ENCODE measurements around the gene KBTBD3.
"Not testable (repeated sequence)": the region's sequence is repeated elsewhere in the genome, so short reads cannot be mapped to it uniquely, and the experiment has no call there.

The KBTBD3 gene

DNA sequence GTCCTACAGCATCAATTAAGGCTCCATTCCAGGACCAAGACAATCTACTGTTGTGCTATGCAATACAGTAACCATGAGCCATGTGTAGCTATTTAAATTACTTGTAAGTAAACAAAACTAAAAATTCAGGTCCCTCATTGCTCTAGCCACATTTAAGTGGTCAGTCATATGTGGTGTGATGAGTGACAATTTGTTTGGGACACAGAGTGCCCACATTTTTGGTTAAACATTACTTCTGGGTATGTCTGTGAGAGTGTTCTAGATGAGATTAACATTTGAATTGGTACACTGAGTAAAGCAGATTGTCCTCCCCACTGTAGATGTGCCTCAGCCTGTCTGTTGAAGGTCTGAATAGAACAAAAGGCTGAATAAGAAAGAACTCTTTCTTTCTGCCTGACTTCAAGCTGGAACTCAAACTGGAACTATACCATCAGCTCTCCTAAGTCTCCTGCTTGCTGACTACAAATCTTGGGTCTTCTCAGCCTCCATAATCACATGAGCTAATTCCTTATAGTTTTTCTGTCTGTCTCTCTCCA, 15.8 kb downstream of the KBTBD3 start:
- DNase-seq, result no peak

DNA sequence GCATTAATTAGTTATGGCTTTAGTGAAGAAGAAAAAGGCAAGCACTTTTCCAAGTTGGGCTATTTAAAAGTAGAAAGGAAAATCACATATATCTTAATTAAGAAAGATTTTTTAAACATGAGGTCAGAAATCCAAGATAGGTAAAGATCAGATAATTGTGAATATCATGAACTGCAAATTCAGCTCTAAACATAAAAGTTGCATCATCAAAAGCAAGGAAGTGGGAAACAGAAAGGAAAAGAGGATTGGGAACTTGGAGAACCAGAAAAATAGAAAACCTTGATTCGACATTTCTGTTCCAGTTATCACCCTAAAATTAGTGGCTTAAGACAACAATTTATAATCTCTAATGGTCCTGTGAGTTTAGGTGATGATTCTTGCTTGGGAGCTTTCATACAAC, 17.5 kb downstream of the KBTBD3 start:
- no peak for DNase-seq

DNA sequence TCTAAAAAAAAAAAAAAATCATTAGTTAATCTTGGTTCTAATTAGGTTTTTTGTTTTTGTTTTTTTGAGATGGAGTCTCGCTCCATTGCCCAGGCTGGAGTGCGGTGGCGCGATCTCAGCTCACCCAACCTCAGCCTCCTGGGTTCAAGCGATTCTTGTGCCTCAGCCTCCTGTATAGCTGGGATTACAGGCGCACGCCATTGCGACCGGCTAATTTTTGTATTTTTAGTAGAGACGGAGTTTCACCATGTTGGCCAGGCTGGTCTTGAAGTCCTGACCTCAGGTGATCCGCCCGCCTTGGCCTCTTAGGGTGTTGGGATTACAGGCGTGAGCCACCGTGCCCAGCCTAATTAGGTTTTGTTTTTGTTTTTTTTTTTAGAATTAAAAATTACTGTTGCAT, 18.8 kb downstream of the KBTBD3 start:
- DNase-seq, result not testable (repeated sequence)

DNA sequence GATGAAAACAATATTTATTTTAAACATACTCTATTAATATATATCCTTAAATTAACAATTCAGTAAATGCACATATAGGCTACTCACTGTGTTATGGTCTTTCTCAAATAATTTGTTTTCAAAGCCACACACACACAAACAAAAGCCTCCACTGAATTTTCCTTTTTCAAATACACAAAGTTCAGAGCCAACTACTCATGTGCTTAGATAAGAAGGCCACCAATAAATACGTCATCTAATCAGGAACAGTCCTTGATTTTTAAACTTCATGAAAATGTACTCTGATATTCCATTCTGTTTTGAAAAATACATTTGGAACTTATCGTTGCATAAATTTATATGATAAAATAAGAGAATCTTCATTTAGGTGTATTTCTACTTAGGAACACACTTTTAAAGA, 26.0 kb downstream of the KBTBD3 start:
- DNase-seq, result no peak

DNA sequence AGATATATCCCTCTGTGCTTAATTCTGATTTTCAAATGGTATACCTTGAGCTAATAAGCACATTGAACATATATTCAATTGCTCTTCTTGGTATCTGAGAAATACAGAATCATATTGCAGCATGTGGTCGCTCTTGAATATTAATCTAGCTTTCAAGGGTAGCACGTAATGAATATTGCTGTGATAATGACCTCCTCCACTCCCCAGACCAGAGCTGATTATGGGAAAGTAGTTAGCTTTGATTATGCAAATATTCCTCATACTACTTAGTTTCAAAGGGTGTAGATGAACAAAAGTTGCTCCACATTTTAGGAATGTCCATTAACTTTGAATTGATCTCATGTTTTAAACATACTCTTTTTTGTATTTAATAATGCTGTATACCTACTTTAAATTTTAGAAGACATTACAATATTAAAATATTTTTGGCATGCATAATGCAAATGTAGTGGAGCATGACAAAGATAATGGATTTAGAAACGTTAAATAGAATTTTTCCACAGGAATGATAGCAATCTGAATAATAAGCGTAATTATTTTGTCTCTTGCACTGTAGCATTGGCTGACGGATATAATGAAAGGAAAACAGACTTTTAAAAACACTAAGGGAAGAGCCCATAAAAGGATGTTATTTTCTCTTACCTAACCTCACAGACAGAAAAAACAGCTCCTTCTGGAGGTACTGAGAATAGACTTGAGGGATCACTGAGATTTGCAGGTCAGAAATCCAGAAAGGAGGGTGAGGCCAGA, 27.2 kb downstream of the KBTBD3 start:
- DNase-seq, result no peak

DNA sequence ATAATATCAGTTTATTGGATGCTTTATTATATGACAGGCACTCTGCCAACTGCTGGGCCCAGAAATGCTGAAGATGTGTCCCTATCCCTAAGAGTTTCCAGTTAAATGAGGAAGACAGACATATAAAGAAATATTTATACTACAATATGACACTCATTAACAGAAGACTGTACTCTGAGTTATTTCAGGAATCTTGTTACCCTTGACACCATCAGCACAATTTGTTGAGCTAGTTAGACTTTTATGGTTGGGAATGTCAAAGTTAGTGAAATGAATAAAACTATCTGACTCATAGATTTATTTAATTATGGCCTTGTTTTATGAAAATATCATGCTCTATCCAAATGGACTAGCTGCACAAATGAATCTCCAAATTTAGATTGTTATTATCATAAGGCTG, 29.5 kb downstream of the KBTBD3 start:
- no peak for DNase-seq

DNA sequence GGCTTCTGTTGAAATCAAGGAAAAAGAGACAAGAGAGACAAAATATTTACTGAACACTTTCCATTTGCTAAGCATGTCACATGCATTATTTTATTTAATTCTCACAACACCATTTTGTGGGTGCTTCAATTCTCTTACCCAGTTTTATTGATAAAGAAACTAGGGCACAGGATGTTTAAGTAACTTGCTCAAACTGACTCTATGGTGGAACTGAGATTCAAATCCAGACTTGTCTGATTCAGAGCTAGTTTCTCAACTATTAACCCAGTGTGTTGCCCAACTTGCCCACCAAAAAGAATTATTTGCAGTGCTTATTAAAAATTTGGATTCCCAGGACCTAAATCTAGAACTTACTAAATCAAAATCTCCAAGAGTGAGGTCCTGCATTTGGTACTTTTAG, 33.6 kb downstream of the KBTBD3 start:
- no peak for DNase-seq

DNA sequence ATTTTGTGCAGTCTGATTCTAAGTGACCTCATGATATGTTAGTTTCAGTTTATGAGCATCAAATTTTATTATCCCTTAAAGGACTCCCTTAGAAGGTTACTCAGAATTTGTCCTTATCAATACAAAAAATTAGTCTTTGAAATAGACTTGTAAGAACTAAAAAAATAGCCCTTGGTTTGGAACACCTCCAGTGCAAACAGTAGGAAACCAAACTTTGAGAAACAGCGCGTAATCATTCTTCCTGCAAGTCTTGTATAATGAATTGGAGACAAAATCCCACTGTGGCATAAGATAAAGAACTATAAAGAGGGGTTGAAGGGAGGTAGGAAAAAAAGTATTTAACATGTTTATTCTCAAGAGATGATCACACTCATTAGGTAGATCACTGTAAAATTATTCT, 44.3 kb downstream of the KBTBD3 start:
- DNase-seq, result no peak

DNA sequence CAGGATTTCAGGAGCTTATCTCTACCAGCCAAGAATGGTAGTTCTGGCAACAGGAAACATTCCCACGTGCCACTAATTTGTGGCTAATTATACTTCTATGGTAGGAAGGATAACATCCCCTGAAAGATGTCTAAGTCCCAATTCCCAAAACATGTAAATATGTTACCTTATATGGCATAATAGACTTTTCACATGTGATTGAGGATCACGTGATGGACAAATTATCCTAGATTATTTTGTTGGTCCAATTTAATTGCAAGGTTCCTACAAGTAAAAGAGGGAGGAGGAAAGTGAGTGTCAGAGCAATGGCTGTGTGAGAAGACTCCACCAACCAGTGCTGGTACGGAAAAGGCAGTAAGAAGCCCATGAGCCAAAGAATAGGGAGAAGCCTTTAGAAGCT, 45.2 kb downstream of the KBTBD3 start:
- DNase-seq, result no peak

DNA sequence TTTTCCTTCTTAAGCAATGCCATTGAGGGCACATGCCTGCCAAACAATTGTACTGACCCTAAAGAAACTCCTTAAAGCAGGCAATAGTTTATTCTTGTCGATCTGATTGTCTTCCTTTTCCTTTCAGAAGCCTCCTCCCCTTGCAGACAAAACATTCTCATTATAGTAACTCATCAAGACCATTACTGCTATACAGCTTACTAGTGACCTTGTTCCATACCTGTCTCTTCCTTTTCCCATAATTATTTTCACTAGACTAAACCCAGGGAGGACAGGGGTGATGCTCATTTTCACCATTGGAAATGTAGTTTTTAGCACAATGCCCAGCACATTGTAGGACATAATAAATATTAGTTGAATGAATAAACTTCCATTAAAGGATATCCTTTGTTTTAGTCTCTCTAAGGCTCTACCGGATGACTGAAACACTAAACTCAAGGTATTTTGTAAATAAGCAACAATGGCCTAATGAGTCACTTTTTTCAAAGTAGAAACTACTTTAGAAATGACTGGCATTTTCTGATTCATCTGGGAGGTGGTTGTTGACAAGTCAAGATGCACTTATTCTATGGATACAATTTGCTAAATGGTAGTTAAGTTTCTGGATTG, 45.8 kb downstream of the KBTBD3 start:
- DNase-seq, result no peak

DNA sequence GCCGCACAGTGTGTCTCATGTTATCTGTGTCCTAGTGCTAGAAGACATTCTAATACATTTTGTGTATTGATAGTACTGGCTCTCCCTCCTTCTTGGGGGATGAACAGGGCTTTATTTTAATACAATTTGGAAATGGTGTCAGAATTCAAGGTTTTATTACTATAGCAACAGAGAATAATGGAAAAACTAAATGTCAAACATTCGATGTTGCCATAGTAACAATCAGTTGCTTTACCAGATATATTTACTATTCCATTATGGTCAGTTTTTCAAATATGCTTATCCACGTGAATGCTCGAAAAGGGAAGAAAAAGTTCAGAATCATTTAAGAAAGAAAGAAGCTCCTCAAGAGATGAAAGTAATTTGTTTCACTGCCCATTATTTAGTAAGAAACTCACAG, 46.5 kb downstream of the KBTBD3 start:
- DNase-seq, result no peak

DNA sequence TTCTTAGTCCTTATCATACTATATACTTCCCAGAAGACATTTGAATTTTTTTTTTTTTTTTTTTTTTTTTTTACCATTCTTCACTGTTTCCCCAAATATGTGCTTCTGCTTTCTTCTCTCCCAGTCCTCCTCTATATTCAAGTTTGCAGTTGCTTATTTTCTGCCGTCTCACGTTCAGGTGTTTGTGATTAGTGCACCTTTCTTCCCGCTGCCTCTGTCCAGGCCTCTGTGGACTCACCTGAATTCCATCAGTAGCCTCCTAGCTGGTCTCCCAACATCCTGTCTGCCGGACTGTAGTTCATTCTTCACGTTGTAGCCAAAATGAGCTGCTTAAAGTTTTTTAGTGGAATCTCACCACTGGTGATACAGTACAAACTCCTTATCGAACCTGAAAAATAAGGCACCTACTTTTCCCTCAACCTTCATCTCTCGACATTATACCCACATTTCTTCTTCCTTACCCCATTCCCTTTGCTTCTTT, 54.3 kb downstream of the KBTBD3 start:
- no peak for DNase-seq

DNA sequence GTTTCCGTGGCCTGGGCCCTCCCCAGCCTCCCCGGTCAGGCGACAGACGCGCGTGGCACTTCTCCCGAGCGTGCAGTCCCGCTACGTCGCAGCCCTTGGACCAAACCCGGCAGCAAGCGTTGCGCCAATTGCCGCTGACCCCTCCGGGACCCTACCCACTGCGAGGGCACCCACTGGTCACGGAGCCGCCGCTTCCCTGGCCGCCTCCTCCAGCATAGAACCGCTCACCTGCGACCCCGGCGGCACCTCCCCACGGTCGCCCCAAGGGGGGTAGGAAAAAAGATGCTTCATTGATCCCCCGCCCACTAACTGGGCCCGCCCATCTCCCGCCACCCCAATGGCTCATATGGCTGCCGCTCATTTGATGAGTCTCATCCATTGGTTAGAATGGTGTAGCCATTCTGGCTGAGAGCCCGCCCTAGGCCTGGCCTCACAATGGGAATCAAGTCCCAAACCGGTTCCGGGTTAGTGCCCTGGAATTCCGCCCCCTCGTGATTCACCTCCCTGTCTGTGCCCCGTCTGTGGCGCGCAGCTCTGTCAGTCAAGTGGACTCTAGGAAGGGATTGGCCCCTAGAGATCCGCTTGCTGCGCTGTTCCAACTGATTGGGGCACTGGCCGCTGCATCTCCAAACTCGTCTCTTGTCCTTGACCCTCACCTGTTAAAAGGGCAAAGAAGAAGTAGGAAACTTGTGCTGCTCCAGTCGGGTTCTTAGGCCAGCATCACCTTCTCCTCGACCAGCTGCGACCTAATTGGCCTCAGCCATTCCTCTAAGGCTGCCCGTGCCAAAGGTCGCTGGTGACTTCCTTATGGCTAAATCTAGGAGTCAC, 55.0 kb downstream of the KBTBD3 start, which contains the start of gene MSANTD4:
Gene MSANTD4, minus strand, starts transcription at position 274 of the 828 bp plus-strand sequence. CDS start 11,323 bp downstream, outside the sequence.
- peak; percentile 97 for DNase-seq

DNA sequence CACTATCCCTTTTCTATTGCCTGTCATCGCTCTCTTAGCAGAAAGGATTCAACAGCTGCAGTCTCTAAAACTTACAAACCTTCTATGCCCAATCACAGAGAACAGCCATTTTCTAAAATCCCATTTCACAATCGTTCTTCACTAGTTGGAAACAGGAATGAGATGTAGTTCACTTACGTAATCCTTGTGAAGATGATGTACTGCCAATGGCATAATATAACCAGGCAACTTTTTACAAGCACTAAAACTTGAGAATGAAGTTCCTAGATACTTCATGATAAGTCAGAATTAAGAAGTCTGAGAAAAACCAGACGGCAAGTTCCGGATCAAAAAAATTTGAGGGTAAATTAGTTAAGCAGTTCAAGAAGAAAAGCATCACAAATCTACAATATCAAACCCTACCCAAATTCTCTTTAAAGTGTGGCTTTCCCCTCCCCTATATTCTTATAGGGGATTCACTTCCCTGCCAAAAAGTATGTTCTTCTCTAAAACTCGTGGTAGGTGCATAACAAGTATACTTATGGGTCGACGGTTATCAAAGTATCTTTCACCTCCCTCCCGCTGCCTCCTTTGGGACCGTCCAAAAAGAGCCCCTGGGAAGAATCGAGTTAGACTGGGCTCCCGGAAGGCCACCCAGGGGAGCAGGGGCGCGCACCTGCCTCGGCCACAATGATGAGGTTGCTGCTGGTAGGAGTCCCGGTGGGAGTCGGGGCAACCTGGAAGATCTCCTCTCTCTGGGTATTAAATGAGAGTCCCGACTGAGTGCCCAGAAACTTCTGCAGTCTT, 55.8 kb downstream of the KBTBD3 start:
- no peak for DNase-seq

DNA sequence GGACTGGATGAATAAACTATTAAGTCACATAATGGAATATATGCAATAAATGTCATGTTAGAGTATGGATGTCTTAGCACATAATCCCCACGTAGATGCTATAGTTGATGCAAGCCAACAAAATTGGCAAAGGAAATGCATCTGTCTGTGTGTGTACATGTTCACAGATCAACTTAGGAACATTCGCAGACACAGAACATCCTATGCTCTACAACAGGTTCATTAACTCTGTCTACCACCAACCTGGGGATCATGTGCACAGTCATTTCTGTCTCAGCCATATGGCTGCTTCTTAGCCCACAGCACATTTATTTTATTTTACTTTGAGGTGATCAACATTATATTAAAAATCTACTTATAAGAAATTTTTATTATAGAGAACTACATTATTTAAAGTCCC, 60.1 kb downstream of the KBTBD3 start:
- no peak for DNase-seq

DNA sequence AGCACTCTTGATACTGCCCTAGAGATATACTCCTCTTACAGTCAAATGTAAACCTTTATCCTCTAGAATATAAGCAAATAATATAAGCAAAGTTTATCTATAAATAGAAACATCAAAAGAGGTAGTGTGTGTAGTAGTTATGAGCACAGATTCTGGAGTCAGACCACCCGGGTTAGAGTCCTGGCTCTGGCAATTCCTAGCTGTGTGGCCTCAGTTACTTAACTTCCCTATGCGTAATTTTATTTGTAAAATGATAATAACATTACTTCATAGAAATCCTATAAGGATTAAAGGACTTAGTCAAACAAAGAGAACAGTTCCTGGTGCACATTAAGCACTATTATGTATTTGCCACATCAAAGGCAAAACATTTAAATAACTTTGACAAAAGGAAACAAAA, 62.1 kb downstream of the KBTBD3 start:
- DNase-seq, result no peak

DNA sequence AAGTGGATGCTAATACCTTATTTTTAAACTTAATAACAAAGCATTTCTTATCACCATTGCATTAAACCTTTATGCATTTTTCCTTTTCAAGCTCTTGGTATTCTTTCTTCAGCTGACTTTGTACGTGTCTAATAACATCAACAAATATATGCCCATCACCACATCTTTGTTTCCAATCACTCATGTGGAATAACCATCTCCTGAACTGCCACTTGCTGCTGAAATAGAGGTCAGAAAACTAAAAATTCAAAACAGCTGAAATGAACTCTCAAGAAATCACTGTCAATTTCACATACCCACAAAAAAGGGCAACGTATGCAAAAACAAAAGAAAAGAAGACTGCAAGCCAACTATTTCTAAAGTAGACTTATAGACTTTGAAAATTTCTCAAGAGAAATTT, 62.5 kb downstream of the KBTBD3 start:
- DNase-seq, result no peak

DNA sequence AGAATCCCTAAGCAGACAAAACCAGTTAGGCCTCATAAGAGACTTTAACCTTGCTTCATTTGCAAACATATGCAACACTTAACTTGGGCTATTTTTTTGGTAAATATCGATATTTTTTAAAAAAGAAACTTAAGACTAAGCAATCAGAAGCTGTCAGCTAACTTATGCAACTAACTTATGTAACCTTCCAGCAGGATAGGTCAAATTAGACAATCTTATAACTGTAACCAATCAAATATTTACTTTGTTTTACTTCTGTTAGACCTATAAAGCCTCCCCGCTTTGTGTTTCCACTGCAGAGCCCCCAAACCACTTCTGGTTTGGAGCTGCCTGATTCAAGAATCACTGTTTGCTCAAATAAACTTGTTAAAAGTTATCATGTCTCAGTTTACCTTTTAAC, 63.1 kb downstream of the KBTBD3 start:
- DNase-seq, result no peak

DNA sequence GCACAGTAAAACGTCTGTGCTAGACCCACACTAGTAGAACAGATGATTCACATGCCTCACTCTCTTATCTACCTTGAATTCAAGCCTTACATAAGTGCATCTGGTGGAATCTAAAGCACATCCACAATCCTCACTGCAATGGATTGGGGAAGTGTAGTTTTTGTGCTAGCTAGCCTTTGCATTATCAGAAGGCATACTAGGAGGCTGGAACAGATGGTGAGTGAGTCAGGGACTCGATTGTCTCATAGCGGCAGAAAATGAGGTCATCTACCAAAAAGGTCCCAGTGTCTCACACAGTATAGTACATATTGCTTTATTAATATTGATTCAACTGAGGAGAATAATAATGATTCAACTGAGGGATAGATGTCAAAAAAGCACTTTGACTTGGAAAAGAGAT, 64.4 kb downstream of the KBTBD3 start:
- no peak for DNase-seq

DNA sequence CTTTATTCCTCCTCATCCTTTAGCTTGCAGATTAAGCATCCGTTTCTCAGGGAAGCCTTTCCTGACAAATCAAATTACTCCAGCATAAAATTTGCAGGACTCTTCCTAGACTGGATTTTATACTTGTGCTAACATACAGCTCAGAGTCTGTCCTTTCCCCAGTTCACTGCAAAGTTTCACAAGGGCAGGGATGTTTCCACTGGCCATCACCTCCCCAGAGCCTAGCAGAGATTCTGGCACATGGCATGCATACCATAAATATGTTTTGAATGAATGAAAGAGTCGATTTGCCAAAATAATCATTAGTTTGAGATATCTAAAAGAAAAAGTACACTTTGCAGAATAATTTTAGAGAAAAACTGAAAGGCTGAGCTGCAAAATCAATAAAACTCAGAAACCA, 65.7 kb downstream of the KBTBD3 start:
- DNase-seq, result no peak

DNA sequence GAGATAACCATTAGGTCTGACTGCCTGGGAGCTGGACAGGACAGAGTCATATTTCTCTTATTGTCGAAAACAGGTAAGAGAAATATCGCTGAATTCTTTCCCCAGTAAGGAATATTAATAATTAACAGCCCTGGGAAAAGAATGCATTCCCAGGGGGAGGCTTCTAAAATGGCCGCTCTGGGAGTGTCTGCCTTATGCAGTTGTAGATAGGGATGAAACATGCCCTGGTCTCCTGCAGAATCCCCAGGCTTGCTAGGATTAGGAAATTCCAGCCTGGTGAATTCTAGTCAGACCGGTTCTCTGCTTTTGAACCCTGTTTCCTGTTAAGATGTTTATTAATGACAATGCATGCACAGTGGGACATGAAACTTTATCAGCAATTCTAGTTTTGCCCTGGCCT, 74.1 kb downstream of the KBTBD3 start:
- not testable (repeated sequence) for DNase-seq

DNA sequence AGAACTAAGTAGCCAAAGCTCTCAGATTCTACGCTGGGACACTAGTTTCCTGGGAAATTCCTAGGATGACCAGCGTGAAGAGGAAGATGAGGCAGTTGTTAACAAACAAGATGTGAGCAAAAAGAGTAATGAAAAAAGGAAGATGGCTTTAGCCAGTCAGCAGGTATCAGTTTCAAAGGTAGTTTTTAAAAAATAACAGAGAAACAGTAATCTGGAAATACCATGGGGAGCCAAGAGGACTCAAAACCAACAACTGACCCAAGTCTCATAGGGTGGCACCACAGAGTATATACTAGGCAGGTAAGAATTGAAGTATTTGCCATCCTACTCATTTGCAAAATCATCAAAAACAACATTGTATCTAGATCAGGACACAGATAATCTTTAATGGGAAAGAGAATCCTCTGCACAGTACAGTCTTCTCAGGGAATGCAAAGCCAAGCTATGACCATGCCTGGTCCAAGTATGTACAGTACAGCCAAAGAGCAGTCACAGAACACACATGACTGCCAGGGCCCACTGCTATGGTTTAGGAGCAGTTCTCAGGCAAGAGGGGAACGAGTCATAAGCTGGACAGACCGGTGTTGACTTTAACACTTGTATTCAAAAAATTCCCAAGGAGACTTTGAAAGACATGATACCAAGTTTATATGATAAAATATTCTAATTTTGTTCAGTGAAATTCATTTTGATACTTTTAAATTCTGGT, 75.7 kb downstream of the KBTBD3 start:
- no peak for DNase-seq
